H1 (cell line): ENCODE measurements around the gene CORO7. TPM values are rescaled to one million over a fixed set of nuclear protein-coding genes. Genes with fewer than 3 reads are reported as not detected.

ENCODE experiments used
- CTCF ChIA-PET: fragments of 300-600 bp; sonication (Branson Sonifier 250); formaldehyde crosslinking; loops from one replicate; lab custom pipeline; 2021; ENCODE audit not compliant: partially characterized antibody; lab: Charles Lee
- POLR2A ChIA-PET: fragments of 300-600 bp; sonication (Branson Sonifier 250); formaldehyde crosslinking; loops from one replicate; lab custom pipeline; 2021; ENCODE audit warnings: inconsistent platforms; ENCODE audit not compliant: partially characterized antibody; lab: Charles Lee
- DNase-seq, 2 experiments: peaks; one replicate each; pipeline versions ENCODE4 v3.0.0 to v3.0.0-alpha.2; 2010 to 2022; ENCODE audit warnings: low spot score in 2 of 2, low read depth in 1 of 2, mixed read lengths in 1 of 2
- FAIRE-seq: peaks from 2 replicates; lab custom pipeline; 2011; peaks lifted over from hg19 to GRCh38; lab: Jason Lieb, UNC
- H2AFZ ChIP-seq: 2 replicates; pipeline ENCODE4 v1.8.1; 2012; ENCODE audit warnings: low read length, inconsistent platforms
- H2AK5ac ChIP-seq: 2 replicates; pipeline ENCODE4 v1.6.1; 2013; ENCODE audit warnings: low read depth, low read length
- H2BK120ac ChIP-seq: replicated peaks from 2 replicates; pipeline ENCODE3; 2013; ENCODE audit warnings: low read depth, low read length, inconsistent platforms
- H2BK12ac ChIP-seq: 2 replicates; pipeline ENCODE4 v1.6.1; 2013; ENCODE audit warnings: low read depth, low read length
- H2BK15ac ChIP-seq: 2 replicates; pipeline ENCODE4 v1.6.1; 2013; ENCODE audit warnings: low read length
- H2BK20ac ChIP-seq: 2 replicates; pipeline ENCODE4 v1.6.1; 2013; ENCODE audit warnings: low read length
- H2BK5ac ChIP-seq: 2 replicates; pipeline ENCODE4 v1.6.1; 2013; ENCODE audit warnings: low read depth, low read length
- H3K14ac ChIP-seq: 2 replicates; pipeline ENCODE4 v1.6.1; 2013; ENCODE audit warnings: inconsistent platforms; ENCODE audit not compliant: insufficient read length
- H3K18ac ChIP-seq: 2 replicates; pipeline ENCODE4 v1.6.1; 2013; ENCODE audit warnings: low read length; ENCODE audit errors: extremely low read depth
- H3K23ac ChIP-seq: 2 replicates; pipeline ENCODE4 v1.6.1; 2013; ENCODE audit warnings: inconsistent platforms; ENCODE audit not compliant: insufficient read length
- H3K23me2 ChIP-seq: 2 replicates; pipeline ENCODE4 v1.6.1; 2013; ENCODE audit warnings: low read depth, low read length
- H3K27ac ChIP-seq: 2 replicates; pipeline ENCODE4 v1.6.1; 2011; ENCODE audit warnings: low read depth, low read length, inconsistent platforms
- H3K27me3 ChIP-seq, 4 experiments: replicated peaks in 1 of 4; 1 replicate in 1 of 4; 2 replicates in 3 of 4; pipeline versions ENCODE4 v1.6.1 to v1.8.1; 2011 to 2013; ENCODE audit warnings: low read length in 3 of 4, mild to moderate bottlenecking in 3 of 4, inconsistent platforms in 2 of 4, mixed read lengths in 2 of 4, moderate library complexity in 1 of 4; ENCODE audit not compliant: control insufficient read depth in 3 of 4, insufficient read depth in 3 of 4; ENCODE audit errors: extremely low read depth in 1 of 4
- H3K36me3 ChIP-seq, 4 experiments: 2 replicates each; pipeline versions ENCODE4 v1.6.1 to v1.8.1; 2011 to 2013; ENCODE audit warnings: mild to moderate bottlenecking in 4 of 4, low read length in 3 of 4, moderate library complexity in 2 of 4, control low read depth in 1 of 4, inconsistent platforms in 1 of 4; ENCODE audit not compliant: insufficient read depth in 4 of 4, control insufficient read depth in 2 of 4
- H3K4ac ChIP-seq: replicated peaks from 2 replicates; pipeline ENCODE3; 2013; ENCODE audit warnings: low read length, low read depth, mixed read lengths, inconsistent platforms; ENCODE audit not compliant: insufficient read length
- H3K4me1 ChIP-seq, 4 experiments: replicated peaks in 1 of 4; 1 replicate in 1 of 4; 2 replicates in 3 of 4; pipeline versions ENCODE4 v1.6.1 to v1.8.1; 2011 to 2013; ENCODE audit warnings: low read length in 3 of 4, inconsistent platforms in 2 of 4, mixed read lengths in 1 of 4; ENCODE audit not compliant: insufficient read depth in 4 of 4, control insufficient read depth in 3 of 4
- H3K4me2 ChIP-seq, 2 experiments: 2 replicates each; pipeline versions ENCODE4 v1.6.1 to v1.8.1; 2011 to 2013; ENCODE audit warnings: low read depth in 2 of 2, low read length in 2 of 2, control low read depth in 1 of 2, inconsistent platforms in 1 of 2, mild to moderate bottlenecking in 1 of 2; ENCODE audit not compliant: insufficient read depth in 1 of 2
- H3K4me3 ChIP-seq, 4 experiments: fragments of 200-600, 300-600 bp in 1 of 4; sonication (generic), shearing (Covaris generic), sonication (Bioruptor Twin) in 1 of 4; 2 replicates each; pipeline versions ENCODE4 v1.5.1 to v1.8.1; 2011 to 2016; ENCODE audit warnings: low read length in 4 of 4, low read depth in 3 of 4, control low read depth in 2 of 4, inconsistent platforms in 2 of 4, mild to moderate bottlenecking in 2 of 4, mixed read lengths in 1 of 4, moderate library complexity in 1 of 4; ENCODE audit not compliant: insufficient read depth in 2 of 4; ENCODE audit errors: extremely low read depth in 1 of 4
- H3K56ac ChIP-seq: replicated peaks from 2 replicates; pipeline ENCODE3; 2013; ENCODE audit warnings: low read depth, mild to moderate bottlenecking, mixed read lengths, low read length, inconsistent platforms; ENCODE audit not compliant: insufficient read length
- H3K79me1 ChIP-seq: 2 replicates; pipeline ENCODE4 v1.6.1; 2013; ENCODE audit warnings: low read depth, low read length, control low read depth
- H3K79me2 ChIP-seq, 2 experiments: 2 replicates each; pipeline versions ENCODE4 v1.6.1 to v1.8.1; 2012 to 2013; ENCODE audit warnings: low read length in 2 of 2, mild to moderate bottlenecking in 2 of 2, inconsistent platforms in 1 of 2; ENCODE audit not compliant: insufficient read depth in 2 of 2, control insufficient read depth in 1 of 2
- H3K9ac ChIP-seq, 4 experiments: replicated peaks in 1 of 4; 1 replicate in 1 of 4; 2 replicates in 3 of 4; pipeline versions ENCODE4 v1.6.1 to v1.8.1; 2011 to 2013; ENCODE audit warnings: low read depth in 3 of 4, low read length in 3 of 4, control low read depth in 2 of 4, mild to moderate bottlenecking in 2 of 4, moderate library complexity in 2 of 4, inconsistent platforms in 1 of 4; ENCODE audit errors: extremely low read depth in 1 of 4
- H3K9me3 ChIP-seq, 2 experiments: 2 replicates each; pipeline versions ENCODE4 v1.6.1 to v1.8.1; 2012 to 2013; ENCODE audit warnings: mild to moderate bottlenecking in 2 of 2, moderate library complexity in 2 of 2, control low read depth in 1 of 2, inconsistent platforms in 1 of 2, low read depth in 1 of 2, low read length in 1 of 2, mixed read lengths in 1 of 2; ENCODE audit not compliant: insufficient read depth in 2 of 2
- H4K20me1 ChIP-seq, 2 experiments: replicated peaks in 1 of 2; 2 replicates each; pipeline versions ENCODE3 to v1.8.1; 2011 to 2013; ENCODE audit warnings: inconsistent platforms in 2 of 2, low read length in 2 of 2, mild to moderate bottlenecking in 1 of 2; ENCODE audit not compliant: insufficient read depth in 2 of 2, control insufficient read depth in 1 of 2
- H4K5ac ChIP-seq: 2 replicates; pipeline ENCODE4 v1.6.1; 2013; ENCODE audit warnings: low read length, low read depth, mixed read lengths, inconsistent platforms; ENCODE audit not compliant: insufficient read length
- H4K8ac ChIP-seq: 2 replicates; pipeline ENCODE4 v1.8.0; 2013; ENCODE audit warnings: mild to moderate bottlenecking, moderate library complexity, low read length, inconsistent platforms; ENCODE audit not compliant: insufficient read depth; ENCODE audit errors: extremely low read depth
- H4K91ac ChIP-seq: replicated peaks from 2 replicates; pipeline ENCODE3; 2013; ENCODE audit warnings: low read length, mixed read lengths, inconsistent platforms; ENCODE audit not compliant: insufficient read length
- KDM1A ChIP-seq: fragments of 200-600, 300-600 bp; sonication (generic); IDR thresholded peaks from 2 replicates; pipeline ENCODE4 v1.7.1; 2016; ENCODE audit warnings: mild to moderate bottlenecking, low read length, borderline replicate concordance
- KDM5A ChIP-seq: fragments of 200-600 bp; IDR thresholded peaks from 2 replicates; pipeline ENCODE4 v1.7.1; 2012; ENCODE audit warnings: mild to moderate bottlenecking, low read length, inconsistent platforms, mixed read lengths
- NANOG ChIP-seq: IDR thresholded peaks from 2 replicates; pipeline ENCODE4 v1.6.1; 2011; ENCODE audit warnings: low read length, low read depth, mild to moderate bottlenecking, inconsistent platforms; ENCODE audit not compliant: insufficient read depth, poor library complexity, severe bottlenecking
- RXRA ChIP-seq: IDR thresholded peaks from 2 replicates; pipeline ENCODE4 v1.6.1; 2011; ENCODE audit warnings: low read depth, mild to moderate bottlenecking, low read length, moderate library complexity; ENCODE audit not compliant: insufficient read depth
- SAP30 ChIP-seq: fragments of 300-600 bp; sonication (generic); IDR thresholded peaks from 2 replicates; pipeline ENCODE4 v1.7.1; 2012; ENCODE audit warnings: low read length, moderate library complexity, mild to moderate bottlenecking, inconsistent platforms; ENCODE audit not compliant: insufficient read depth, insufficient replicate concordance
- TAF1 ChIP-seq: IDR thresholded peaks from 2 replicates; pipeline ENCODE4 v1.6.1; 2011; ENCODE audit warnings: mild to moderate bottlenecking, low read depth, low read length
- ZNF274 ChIP-seq: IDR thresholded peaks from 2 replicates; pipeline ENCODE4 v1.7.0; 2012; ENCODE audit warnings: low read length, borderline replicate concordance; ENCODE audit errors: extremely low read depth
- WGBS, 2 experiments: shearing (Covaris generic) in 1 of 2; methylation state at CpG; one replicate each; pipeline versions ENCODE4 v1.1.6 to v1.1.7; 2013 to 2015; ENCODE audit warnings: low lambda C conversion rate in 2 of 2, mixed read lengths in 2 of 2, inconsistent platforms in 1 of 2, low coverage in 1 of 2, missing lambda C conversion rate in 1 of 2; ENCODE audit not compliant: insufficient replicate concordance in 2 of 2, insufficient coverage in 1 of 2, insufficient read length in 1 of 2; ENCODE audit errors: extremely low coverage in 1 of 2, missing lambda C conversion rate in 1 of 2; 5-methylcytosine and 5-hydroxymethylcytosine counted together
- polyA plus RNA-seq, 7 experiments: library from polyadenylated mRNA; depleted of rRNA in 3 of 7; stranded (reverse) in 5 of 7; unstranded in 2 of 7; fragments of >200 nt in 5 of 7; fragments of 200-250 nt in 2 of 7; gene quantifications; 1 replicate in 5 of 7; 2 replicates in 1 of 7; 4 replicates in 1 of 7; pipeline versions ENCODE4 v1.2.1 to v1.2.3, GENCODE V29; 2011 to 2013; ENCODE audit warnings: missing spikeins in 2 of 7, mixed read lengths in 2 of 7
- total RNA-seq: library from RNA; stranded (reverse); fragmentation: NEBNext Ultra II Directional; extraction: Animal tissue kit (Norgen Biotek cat#: 25700); gene quantifications from 2 replicates; pipeline ENCODE4 v1.2.1, GENCODE V29; 2021
- TF ChIP-seq, protein P1 (sequence below): IDR thresholded peaks from 2 replicates; pipeline ENCODE4 v1.6.1; 2012; ENCODE audit warnings: inconsistent platforms
- TF ChIP-seq, protein P2 (sequence below): IDR thresholded peaks from 2 replicates; pipeline ENCODE4 v1.6.1; 2011; ENCODE audit warnings: low read length, improper control_type of control experiment
- TF ChIP-seq, protein P3 (sequence below): IDR thresholded peaks from 2 replicates; pipeline ENCODE4 v1.6.1; 2011; ENCODE audit warnings: low read depth, mild to moderate bottlenecking, low read length; ENCODE audit not compliant: insufficient read depth

The CORO7 gene
- total and polyA plus RNA-seq, 2 of the 8 experiments (the other 6 are each of a cell fraction or from before 2014, with no cell fraction given): 25.2 to 29.8 TPM

DNA sequence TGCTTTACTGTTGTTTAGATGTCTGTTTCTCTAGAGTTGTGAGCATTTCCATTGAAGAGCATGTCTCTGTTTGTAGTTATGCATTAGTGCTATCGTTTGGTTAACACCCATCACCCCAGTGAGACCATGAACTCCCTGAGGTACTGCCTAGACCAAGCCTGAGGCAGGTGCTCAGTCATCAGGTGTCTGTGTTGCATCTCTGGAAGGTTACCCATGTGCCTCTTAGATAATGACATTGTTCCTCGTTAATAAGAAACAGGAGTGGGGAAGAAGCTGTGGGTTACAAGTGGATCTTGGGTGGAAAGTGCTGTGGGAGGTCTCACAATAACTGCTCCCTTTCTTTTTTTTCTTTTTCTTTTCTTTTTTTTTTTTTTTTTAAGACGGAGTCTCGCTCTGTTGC lies 27.6 kb upstream of the CORO7 start:
- TF ChIP-seq, protein P1, sequence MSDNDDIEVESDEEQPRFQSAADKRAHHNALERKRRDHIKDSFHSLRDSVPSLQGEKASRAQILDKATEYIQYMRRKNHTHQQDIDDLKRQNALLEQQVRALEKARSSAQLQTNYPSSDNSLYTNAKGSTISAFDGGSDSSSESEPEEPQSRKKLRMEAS: no peak
- TF ChIP-seq ZNF274 (no peak), NANOG (no peak), SAP30 (no peak), KDM5A (no peak), TAF1 (no peak), KDM1A (no peak), RXRA (no peak)
- TF ChIP-seq, protein P2, sequence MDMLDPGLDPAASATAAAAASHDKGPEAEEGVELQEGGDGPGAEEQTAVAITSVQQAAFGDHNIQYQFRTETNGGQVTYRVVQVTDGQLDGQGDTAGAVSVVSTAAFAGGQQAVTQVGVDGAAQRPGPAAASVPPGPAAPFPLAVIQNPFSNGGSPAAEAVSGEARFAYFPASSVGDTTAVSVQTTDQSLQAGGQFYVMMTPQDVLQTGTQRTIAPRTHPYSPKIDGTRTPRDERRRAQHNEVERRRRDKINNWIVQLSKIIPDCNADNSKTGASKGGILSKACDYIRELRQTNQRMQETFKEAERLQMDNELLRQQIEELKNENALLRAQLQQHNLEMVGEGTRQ: no peak
- TF ChIP-seq, protein P3, sequence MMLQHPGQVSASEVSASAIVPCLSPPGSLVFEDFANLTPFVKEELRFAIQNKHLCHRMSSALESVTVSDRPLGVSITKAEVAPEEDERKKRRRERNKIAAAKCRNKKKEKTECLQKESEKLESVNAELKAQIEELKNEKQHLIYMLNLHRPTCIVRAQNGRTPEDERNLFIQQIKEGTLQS: no peak
- H3K4me1 ChIP-seq: no peaks in the 10 kb centered on the region
- no peak overlapping the region for H2BK120ac ChIP-seq
- no peak overlapping the region for H3K4ac ChIP-seq
- no peak overlapping the region for H3K4me2 ChIP-seq
- peaks cover 2 to 16% of the 10 kb centered on the region in 2 experiments for H4K20me1 ChIP-seq
- no peak overlapping the region for H4K91ac ChIP-seq
- FAIRE-seq: no peak
- POLR2A ChIA-PET: interaction anchor here (0.6 to 21.6 kb wide), 4 partner anchors 11 to 279 kb away, joined by 3 to 257 read pairs (median 17); partner anchors contain the start of genes HMOX2 and NMRAL1
- H2BK15ac ChIP-seq: no peak overlapping the region
- H4K8ac ChIP-seq: no peak overlapping the region
- no peaks in the 10 kb centered on the region for H3K23me2 ChIP-seq
- peaks cover 33 to 79% (median 68%) of the 10 kb centered on the region in 4 experiments for H3K36me3 ChIP-seq
- H2BK5ac ChIP-seq: no peak overlapping the region
- H2AFZ ChIP-seq: no peak overlapping the region
- H3K56ac ChIP-seq: no peak overlapping the region
- H3K4me3 ChIP-seq: no peak overlapping the region; a peak in 1 of 8 replicates
- no peaks in the 10 kb centered on the region for H3K79me1 ChIP-seq
- CTCF ChIA-PET: no interaction called here
- H3K9me3 ChIP-seq: no peaks in the 10 kb centered on the region
- no peak overlapping the region for H3K27ac ChIP-seq
- H3K14ac ChIP-seq: no peak overlapping the region
- no peak overlapping the region for H3K18ac ChIP-seq
- H2AK5ac ChIP-seq: no peak overlapping the region
- 86% methylated on average over 2 of the region's 4 CpGs; no CpG with 5 or more reads in 1 of the 2 experiments for WGBS, 2 experiments
- no peak overlapping the region for H4K5ac ChIP-seq
- DNase-seq: no peak
- no peak overlapping the region for H3K23ac ChIP-seq
- H2BK12ac ChIP-seq: no peak overlapping the region
- H3K79me2 ChIP-seq: no peaks in the 10 kb centered on the region
- H3K9ac ChIP-seq: no peak overlapping the region
- no peaks in the 10 kb centered on the region for H3K27me3 ChIP-seq
- H2BK20ac ChIP-seq: no peak overlapping the region
